GM12878 (cell line): ENCODE data around the gene GPC6. TPM values are rescaled to one million over a fixed set of nuclear protein-coding genes. Genes with fewer than 3 reads are reported as not detected.

Experiments
- ATAC-seq: fragments of 200-7000 bp; cut with Tn5 transposase; 3 replicates; pipeline ENCODE4 v1.9.1; 2020; ENCODE audit warnings: mild to moderate bottlenecking, moderate library complexity
- BruUV-seq: library from RNA; stranded (reverse); fragments of 400-500 nt; replicated peaks from 2 replicates; lab custom pipeline; 2021; lab: Mats Ljungman, UMichigan
- CTCF ChIA-PET: fragments of 300-600 bp; sonication (Branson Sonifier 250); formaldehyde crosslinking; extraction: SDS; loops from one replicate; lab custom pipeline; 2021; ENCODE audit warnings: inconsistent platforms; lab: Yijun Ruan, JAX
- POLR2A ChIA-PET: fragments of 350-600 bp; formaldehyde crosslinking; extraction: SDS; loops from one replicate; lab custom pipeline; 2021; ENCODE audit warnings: inconsistent platforms; lab: Charles Lee
- RAD21 ChIA-PET: fragments of 300-600 bp; sonication (Branson Sonifier 250); formaldehyde crosslinking; loops from one replicate; lab custom pipeline; 2023; ENCODE audit warnings: antibody characterized with exemption; ENCODE audit not compliant: unreplicated experiment; lab: Charles Lee
- SMC1A ChIA-PET: fragments of 300-600 bp; sonication (Branson Sonifier 250); formaldehyde crosslinking; loops from one replicate; lab custom pipeline; 2023; ENCODE audit not compliant: unreplicated experiment, uncharacterized antibody; lab: Charles Lee
- DNase-seq: peaks from one replicate; pipeline ENCODE4 v3.0.0-alpha.2; 2011; ENCODE audit warnings: low read depth, low spot score
- FAIRE-seq: peaks from 3 replicates; lab custom pipeline; 2011; peaks lifted over from hg19 to GRCh38; lab: Jason Lieb, UNC
- H2AFZ ChIP-seq: 2 replicates; pipeline ENCODE4 v1.6.0; 2011; ENCODE audit warnings: low read depth, low read length, control low read depth; ENCODE audit not compliant: control insufficient read depth
- H3K27ac ChIP-seq: 2 replicates; pipeline ENCODE4 v1.5.1; 2011; ENCODE audit warnings: control low read depth; ENCODE audit not compliant: control insufficient read depth, insufficient read depth
- H3K27me3 ChIP-seq, 2 experiments: replicated peaks in 1 of 2; 2 replicates each; pipeline versions ENCODE4 v1.6.0 to v1.6.1; 2011; ENCODE audit warnings: low read length in 1 of 2; ENCODE audit not compliant: control insufficient read depth in 2 of 2, insufficient read depth in 2 of 2
- H3K36me3 ChIP-seq, 2 experiments: 2 replicates each; pipeline ENCODE4 v1.5.1; 2011; ENCODE audit warnings: low read length in 1 of 2; ENCODE audit not compliant: control insufficient read depth in 2 of 2, insufficient read depth in 2 of 2
- H3K4me1 ChIP-seq: 2 replicates; pipeline ENCODE4 v1.6.1; 2011; ENCODE audit warnings: mild to moderate bottlenecking, low read length, moderate library complexity, mixed read lengths; ENCODE audit not compliant: control insufficient read depth, insufficient read depth
- H3K4me2 ChIP-seq: 2 replicates; pipeline ENCODE4 v1.6.0; 2011; ENCODE audit warnings: control low read depth; ENCODE audit not compliant: control insufficient read depth, insufficient read depth
- H3K4me3 ChIP-seq: fragments of 200-600 bp; sonication (generic); 2 replicates; pipeline ENCODE4 v1.5.1; 2016
- H3K79me2 ChIP-seq: 2 replicates; pipeline ENCODE4 v1.6.0; 2011; ENCODE audit warnings: low read length; ENCODE audit not compliant: control insufficient read depth, insufficient read depth
- H3K9ac ChIP-seq: 2 replicates; pipeline ENCODE4 v1.8.0; 2011; ENCODE audit warnings: low read length, control low read depth, mixed read lengths; ENCODE audit not compliant: control insufficient read depth, insufficient read depth
- H3K9me3 ChIP-seq: replicated peaks from 3 replicates; pipeline ENCODE4 v1.5.1; 2011; ENCODE audit warnings: mild to moderate bottlenecking, low read length; ENCODE audit not compliant: control insufficient read depth, insufficient read depth
- H4K20me1 ChIP-seq: 2 replicates; pipeline ENCODE4 v1.6.0; 2011; ENCODE audit not compliant: control insufficient read depth, insufficient read depth
- CBX3 ChIP-seq: fragments of 200-600 bp; sonication (generic); IDR thresholded peaks from 2 replicates; pipeline ENCODE4 v1.6.1; 2016; ENCODE audit warnings: low read depth, borderline replicate concordance
- CEBPB ChIP-seq, 2 experiments: fragments of 150-350 bp in 1 of 2; IDR thresholded peaks; 2 replicates each; pipeline ENCODE4 v1.6.1; 2012 to 2014; ENCODE audit warnings: low read depth in 2 of 2, low read length in 2 of 2, borderline replicate concordance in 1 of 2, inconsistent platforms in 1 of 2
- CHD1 ChIP-seq: IDR thresholded peaks from 2 replicates; pipeline ENCODE4 v1.6.1; 2012; ENCODE audit warnings: low read depth, low read length, improper control_type of control experiment
- CREB1 ChIP-seq: IDR thresholded peaks from 2 replicates; pipeline ENCODE4 v1.6.1; 2012; ENCODE audit warnings: low read depth, mild to moderate bottlenecking, inconsistent platforms
- EGR1 ChIP-seq, 2 experiments: IDR thresholded peaks; 1 replicate in 1 of 2; 2 replicates in 1 of 2; pipeline ENCODE4 v1.6.1; 2011 to 2012; ENCODE audit warnings: low read depth in 2 of 2, low read length in 2 of 2, borderline replicate concordance in 1 of 2, mild to moderate bottlenecking in 1 of 2, moderate library complexity in 1 of 2
- IKZF1 ChIP-seq: fragments of 450-650 bp; conservative IDR thresholded peaks from 2 replicates; pipeline ENCODE4 v1.6.1; 2017; ENCODE audit warnings: antibody characterized with exemption, mild to moderate bottlenecking
- KAT2A ChIP-seq: conservative IDR thresholded peaks from 2 replicates; pipeline ENCODE4 v1.6.1; 2011; ENCODE audit warnings: low read depth, low read length; ENCODE audit not compliant: control insufficient read depth
- PML ChIP-seq: IDR thresholded peaks from 2 replicates; pipeline ENCODE4 v1.6.1; 2012; ENCODE audit warnings: low read length, inconsistent platforms
- POLR2A ChIP-seq: IDR thresholded peaks from 2 replicates; pipeline ENCODE4 v1.6.1; 2011; ENCODE audit warnings: low read depth, mild to moderate bottlenecking, low read length
- SMAD5 ChIP-seq: IDR thresholded peaks from 2 replicates; pipeline ENCODE4 v1.6.1; 2016; ENCODE audit warnings: antibody characterized with exemption, low read depth
- YBX1 ChIP-seq: fragments of 450-650 bp; IDR thresholded peaks from 2 replicates; pipeline ENCODE4 v1.6.1; 2016; ENCODE audit warnings: antibody characterized with exemption
- ZNF207 ChIP-seq: fragments of 450-650 bp; IDR thresholded peaks from 2 replicates; pipeline ENCODE4 v1.6.1; 2014; ENCODE audit warnings: antibody characterized with exemption, mild to moderate bottlenecking, borderline replicate concordance
- in situ Hi-C: fragments of 300-500 bp; cut with MboI; formaldehyde crosslinking; loops from 9 replicates; pipeline ENCODE4 v1.14.3; 2018; ENCODE audit warnings: mixed read lengths
- intact Hi-C: fragments of 100-400 bp; cut with micrococcal nuclease; formaldehyde crosslinking; loops from one replicate; pipeline ENCODE4 v1.14.2; 2022; ENCODE audit not compliant: unreplicated experiment
- polyA plus RNA-seq, 11 experiments: library from polyadenylated mRNA; depleted of rRNA in 4 of 11; unstranded in 6 of 11; stranded (reverse) in 5 of 11; fragments of >200 nt; fragmentation: Nextera tagmentation in 4 of 11; fragmentation: Illumina TruSeq in 1 of 11; extraction: Ambion mirVana in 4 of 11; extraction: Trizol in 1 of 11; gene quantifications; 1 replicate in 1 of 11; 2 replicates in 10 of 11; pipeline versions ENCODE4 v1.2.1 to v1.2.3, GENCODE V29; 2011 to 2016; ENCODE audit warnings: inconsistent platforms in 2 of 11, missing spikeins in 2 of 11, low read depth in 1 of 11
- total RNA-seq, 4 experiments: library from RNA; depleted of rRNA in 3 of 4; stranded (reverse); fragments of >200 nt in 3 of 4; fragmentation: Illumina TruSeq in 1 of 4; extraction: Trizol in 1 of 4; gene quantifications; 2 replicates each; pipeline versions ENCODE4 v1.2.1 to v1.2.3, GENCODE V29; 2013 to 2021
- TF ChIP-seq, protein P1 (sequence below): fragments of 450-650 bp; IDR thresholded peaks from 2 replicates; pipeline ENCODE4 v1.6.1; 2016; ENCODE audit warnings: mild to moderate bottlenecking, moderate library complexity, borderline replicate concordance
- TF ChIP-seq, protein P2 (sequence below): IDR thresholded peaks from 2 replicates; pipeline ENCODE4 v1.6.1; 2012; ENCODE audit warnings: low read depth, low read length, improper control_type of control experiment
- TF ChIP-seq, protein P3 (sequence below): fragments of 450-650 bp; IDR thresholded peaks from 2 replicates; pipeline ENCODE4 v1.6.1; 2017; ENCODE audit warnings: borderline replicate concordance
- TF ChIP-seq, protein P4 (sequence below), 3 experiments: IDR thresholded peaks in 2 of 3; conservative IDR thresholded peaks in 1 of 3; 2 replicates each; pipeline ENCODE4 v1.5.1; 2011; ENCODE audit warnings: low read depth in 3 of 3, low read length in 3 of 3, mild to moderate bottlenecking in 3 of 3, control low read depth in 2 of 3, moderate library complexity in 2 of 3, inconsistent platforms in 1 of 3, mixed read lengths in 1 of 3; ENCODE audit not compliant: control insufficient read depth in 2 of 3, insufficient read depth in 1 of 3; ENCODE audit errors: extremely low read depth in 1 of 3

Gene GPC6
- total and polyA plus RNA-seq, 10 of the 15 experiments (the other 5 are each of a cell fraction or from before 2014, with no cell fraction given) = 0.03 to 0.04 (median 0.03) TPM; not detected in 7

DNA sequence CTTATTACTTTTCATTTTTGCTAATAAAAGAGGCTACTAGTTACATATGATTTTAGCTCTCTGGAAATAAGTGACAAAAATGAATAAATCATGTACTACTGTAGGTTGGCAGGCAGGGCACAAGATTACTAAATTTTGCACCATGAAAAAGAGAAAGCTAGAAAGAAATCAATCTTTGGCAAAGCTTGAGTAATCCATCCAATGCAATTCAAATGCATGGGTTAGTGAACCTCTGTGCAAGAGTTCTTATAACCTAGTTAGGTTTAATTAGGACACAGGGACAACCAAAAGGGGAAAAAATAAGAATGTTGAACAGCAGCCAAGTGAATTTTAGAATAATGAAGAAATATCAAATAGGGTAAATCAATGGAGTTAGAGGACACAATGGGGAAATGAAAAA, 947.4 kb downstream of the GPC6 start:
- CTCF ChIA-PET = no interaction called here
- Histone ChIP-seq H3K27me3 (no peaks in the 10 kb centered on the region), H3K79me2 (no peaks in the 10 kb centered on the region), H2AFZ (no peak overlapping the region), H3K36me3 (no peaks in the 10 kb centered on the region), H4K20me1 (no peaks in the 10 kb centered on the region), H3K4me2 (no peak overlapping the region), H3K27ac (no peak overlapping the region)
- intact Hi-C loops = no loop called here
- POLR2A ChIA-PET = no interaction called here
- FAIRE-seq (no peak), ATAC-seq (no peak)
- TF ChIP-seq KAT2A (no peak), ZNF207 (no peak), YBX1 (no peak), PML (no peak), IKZF1 (no peak), CEBPB (IDR thresholded peaks at IDR 0.05; ENCODE audit: borderline replicate concordance in 1 of 2, low read depth in 2 of 2, low read length in 2 of 2) (no peak), SMAD5 (no peak), CREB1 (no peak), CHD1 (no peak), EGR1 (IDR thresholded peaks at IDR 0.05; ENCODE audit: borderline replicate concordance in 1 of 2, low read depth in 2 of 2, low read length in 2 of 2) (no peak), CBX3 (no peak), POLR2A (no peak)
- TF ChIP-seq, protein P1, sequence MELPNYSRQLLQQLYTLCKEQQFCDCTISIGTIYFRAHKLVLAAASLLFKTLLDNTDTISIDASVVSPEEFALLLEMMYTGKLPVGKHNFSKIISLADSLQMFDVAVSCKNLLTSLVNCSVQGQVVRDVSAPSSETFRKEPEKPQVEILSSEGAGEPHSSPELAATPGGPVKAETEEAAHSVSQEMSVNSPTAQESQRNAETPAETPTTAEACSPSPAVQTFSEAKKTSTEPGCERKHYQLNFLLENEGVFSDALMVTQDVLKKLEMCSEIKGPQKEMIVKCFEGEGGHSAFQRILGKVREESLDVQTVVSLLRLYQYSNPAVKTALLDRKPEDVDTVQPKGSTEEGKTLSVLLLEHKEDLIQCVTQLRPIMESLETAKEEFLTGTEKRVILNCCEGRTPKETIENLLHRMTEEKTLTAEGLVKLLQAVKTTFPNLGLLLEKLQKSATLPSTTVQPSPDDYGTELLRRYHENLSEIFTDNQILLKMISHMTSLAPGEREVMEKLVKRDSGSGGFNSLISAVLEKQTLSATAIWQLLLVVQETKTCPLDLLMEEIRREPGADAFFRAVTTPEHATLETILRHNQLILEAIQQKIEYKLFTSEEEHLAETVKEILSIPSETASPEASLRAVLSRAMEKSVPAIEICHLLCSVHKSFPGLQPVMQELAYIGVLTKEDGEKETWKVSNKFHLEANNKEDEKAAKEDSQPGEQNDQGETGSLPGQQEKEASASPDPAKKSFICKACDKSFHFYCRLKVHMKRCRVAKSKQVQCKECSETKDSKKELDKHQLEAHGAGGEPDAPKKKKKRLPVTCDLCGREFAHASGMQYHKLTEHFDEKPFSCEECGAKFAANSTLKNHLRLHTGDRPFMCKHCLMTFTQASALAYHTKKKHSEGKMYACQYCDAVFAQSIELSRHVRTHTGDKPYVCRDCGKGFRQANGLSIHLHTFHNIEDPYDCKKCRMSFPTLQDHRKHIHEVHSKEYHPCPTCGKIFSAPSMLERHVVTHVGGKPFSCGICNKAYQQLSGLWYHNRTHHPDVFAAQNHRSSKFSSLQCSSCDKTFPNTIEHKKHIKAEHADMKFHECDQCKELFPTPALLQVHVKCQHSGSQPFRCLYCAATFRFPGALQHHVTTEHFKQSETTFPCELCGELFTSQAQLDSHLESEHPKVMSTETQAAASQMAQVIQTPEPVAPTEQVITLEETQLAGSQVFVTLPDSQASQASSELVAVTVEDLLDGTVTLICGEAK = no peak
- TF ChIP-seq, protein P2, sequence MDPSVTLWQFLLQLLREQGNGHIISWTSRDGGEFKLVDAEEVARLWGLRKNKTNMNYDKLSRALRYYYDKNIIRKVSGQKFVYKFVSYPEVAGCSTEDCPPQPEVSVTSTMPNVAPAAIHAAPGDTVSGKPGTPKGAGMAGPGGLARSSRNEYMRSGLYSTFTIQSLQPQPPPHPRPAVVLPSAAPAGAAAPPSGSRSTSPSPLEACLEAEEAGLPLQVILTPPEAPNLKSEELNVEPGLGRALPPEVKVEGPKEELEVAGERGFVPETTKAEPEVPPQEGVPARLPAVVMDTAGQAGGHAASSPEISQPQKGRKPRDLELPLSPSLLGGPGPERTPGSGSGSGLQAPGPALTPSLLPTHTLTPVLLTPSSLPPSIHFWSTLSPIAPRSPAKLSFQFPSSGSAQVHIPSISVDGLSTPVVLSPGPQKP = no peak
- TF ChIP-seq, protein P3, sequence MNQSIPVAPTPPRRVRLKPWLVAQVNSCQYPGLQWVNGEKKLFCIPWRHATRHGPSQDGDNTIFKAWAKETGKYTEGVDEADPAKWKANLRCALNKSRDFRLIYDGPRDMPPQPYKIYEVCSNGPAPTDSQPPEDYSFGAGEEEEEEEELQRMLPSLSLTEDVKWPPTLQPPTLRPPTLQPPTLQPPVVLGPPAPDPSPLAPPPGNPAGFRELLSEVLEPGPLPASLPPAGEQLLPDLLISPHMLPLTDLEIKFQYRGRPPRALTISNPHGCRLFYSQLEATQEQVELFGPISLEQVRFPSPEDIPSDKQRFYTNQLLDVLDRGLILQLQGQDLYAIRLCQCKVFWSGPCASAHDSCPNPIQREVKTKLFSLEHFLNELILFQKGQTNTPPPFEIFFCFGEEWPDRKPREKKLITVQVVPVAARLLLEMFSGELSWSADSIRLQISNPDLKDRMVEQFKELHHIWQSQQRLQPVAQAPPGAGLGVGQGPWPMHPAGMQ = no peak
- TF ChIP-seq, protein P4, sequence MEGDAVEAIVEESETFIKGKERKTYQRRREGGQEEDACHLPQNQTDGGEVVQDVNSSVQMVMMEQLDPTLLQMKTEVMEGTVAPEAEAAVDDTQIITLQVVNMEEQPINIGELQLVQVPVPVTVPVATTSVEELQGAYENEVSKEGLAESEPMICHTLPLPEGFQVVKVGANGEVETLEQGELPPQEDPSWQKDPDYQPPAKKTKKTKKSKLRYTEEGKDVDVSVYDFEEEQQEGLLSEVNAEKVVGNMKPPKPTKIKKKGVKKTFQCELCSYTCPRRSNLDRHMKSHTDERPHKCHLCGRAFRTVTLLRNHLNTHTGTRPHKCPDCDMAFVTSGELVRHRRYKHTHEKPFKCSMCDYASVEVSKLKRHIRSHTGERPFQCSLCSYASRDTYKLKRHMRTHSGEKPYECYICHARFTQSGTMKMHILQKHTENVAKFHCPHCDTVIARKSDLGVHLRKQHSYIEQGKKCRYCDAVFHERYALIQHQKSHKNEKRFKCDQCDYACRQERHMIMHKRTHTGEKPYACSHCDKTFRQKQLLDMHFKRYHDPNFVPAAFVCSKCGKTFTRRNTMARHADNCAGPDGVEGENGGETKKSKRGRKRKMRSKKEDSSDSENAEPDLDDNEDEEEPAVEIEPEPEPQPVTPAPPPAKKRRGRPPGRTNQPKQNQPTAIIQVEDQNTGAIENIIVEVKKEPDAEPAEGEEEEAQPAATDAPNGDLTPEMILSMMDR (IDR thresholded peaks at IDR 0.05 in 2 of 3, conservative IDR thresholded peaks at IDR 0.05 in 1 of 3; ENCODE audit: control insufficient read depth in 2 of 3, extremely low read depth in 1 of 3, insufficient read depth in 1 of 3, low read depth in 3 of 3, low read length in 3 of 3) = no peak
- TF ChIP-seq, all 136 proteins: peak for 0
- RAD21 ChIA-PET = no interaction called here
- no peaks in the 10 kb centered on the region for H3K9me3 ChIP-seq
- in situ Hi-C loops = no loop called here
- BruUV-seq = no TSS peak
- DNase-seq = no peak
- no peaks in the 10 kb centered on the region for H3K4me1 ChIP-seq
- no peak overlapping the region for H3K9ac ChIP-seq
- H3K4me3 ChIP-seq = no peak overlapping the region
- SMC1A ChIA-PET = no interaction called here
